ENCODE data around the gene ENDOU.
A peak's percentile ranks its signal among the peaks of the same experiment; 100 is the strongest.

The ENDOU gene

GRCh38 chr12:47744005-47744651 lies 18.8 kb upstream of the ENDOU start:
- no peak for DNase-seq (ENCODE audit: low spot score)

- DNase-seq (ENCODE audit: low spot score): no peak
These were observed 18.1 kb upstream of the ENDOU start for GRCh38 chr12:47743311-47743860.

GRCh38 chr12:47742253-47742825 lies 17.0 kb upstream of the ENDOU start:
- DNase-seq (ENCODE audit: low spot score): no peak

- peak; percentile 96 for DNase-seq (ENCODE audit: low spot score)
These were observed 16.0 kb upstream of the ENDOU start for GRCh38 chr12:47741340-47741703.

- no peak for DNase-seq (ENCODE audit: low spot score)
These were observed 15.5 kb upstream of the ENDOU start for GRCh38 chr12:47740606-47741339.

GRCh38 chr12:47739979-47740378 lies 14.7 kb upstream of the ENDOU start:
- no peak for DNase-seq (ENCODE audit: low spot score)

- no peak for DNase-seq (ENCODE audit: low spot score)
These were observed 14.0 kb upstream of the ENDOU start for GRCh38 chr12:47739297-47739696.

GRCh38 chr12:47737936-47738594 lies 12.8 kb upstream of the ENDOU start:
- no peak for DNase-seq (ENCODE audit: low spot score)

- peak; percentile 89 for DNase-seq (ENCODE audit: low spot score)
These were observed 11.8 kb upstream of the ENDOU start for GRCh38 chr12:47736877-47737676.

- no peak for DNase-seq (ENCODE audit: low spot score)
These were observed 10.9 kb upstream of the ENDOU start for GRCh38 chr12:47736216-47736615.

GRCh38 chr12:47735649-47736048 lies 10.4 kb upstream of the ENDOU start:
- no peak for DNase-seq (ENCODE audit: low spot score)

- peak; percentile 77 for DNase-seq (ENCODE audit: low spot score)
These were observed 9.6 kb upstream of the ENDOU start for GRCh38 chr12:47734725-47735480.

GRCh38 chr12:47733142-47733541 lies 7.9 kb upstream of the ENDOU start:
- no peak for DNase-seq (ENCODE audit: low spot score)

GRCh38 chr12:47732504-47732903 lies 7.2 kb upstream of the ENDOU start:
- no peak for DNase-seq (ENCODE audit: low spot score)

- no peak for DNase-seq (ENCODE audit: low spot score)
These were observed 6.4 kb upstream of the ENDOU start for GRCh38 chr12:47731723-47732122.

- DNase-seq (ENCODE audit: low spot score): no peak
These were observed 5.1 kb upstream of the ENDOU start for GRCh38 chr12:47730341-47730744.

GRCh38 chr12:47729233-47729632 lies 3.9 kb upstream of the ENDOU start:
- DNase-seq (ENCODE audit: low spot score): no peak

GRCh38 chr12:47725893-47726292 lies 603 bp upstream of the ENDOU start:
- DNase-seq (ENCODE audit: low spot score): no peak

- peak; percentile 77 for DNase-seq (ENCODE audit: low spot score)
These were observed 2.2 kb downstream of the ENDOU start for GRCh38 chr12:47722941-47723631.

GRCh38 chr12:47722136-47722834 lies 3.0 kb downstream of the ENDOU start:
- no peak for DNase-seq (ENCODE audit: low spot score)
